CD4-positive, alpha-beta T cell treated with Interleukin-1 beta for 1 hour (primary cell): ENCODE measurements around the gene AQP9.
"Not testable (repeated sequence)": the region's sequence is repeated elsewhere in the genome, so short reads cannot be mapped to it uniquely, and the experiment has no call there.

Experiments
- DNase-seq, 2 donors: peaks; one replicate each; pipeline ENCODE4 v3.0.0-alpha.2; 2020 to 2022

AQP9 gene

DNA sequence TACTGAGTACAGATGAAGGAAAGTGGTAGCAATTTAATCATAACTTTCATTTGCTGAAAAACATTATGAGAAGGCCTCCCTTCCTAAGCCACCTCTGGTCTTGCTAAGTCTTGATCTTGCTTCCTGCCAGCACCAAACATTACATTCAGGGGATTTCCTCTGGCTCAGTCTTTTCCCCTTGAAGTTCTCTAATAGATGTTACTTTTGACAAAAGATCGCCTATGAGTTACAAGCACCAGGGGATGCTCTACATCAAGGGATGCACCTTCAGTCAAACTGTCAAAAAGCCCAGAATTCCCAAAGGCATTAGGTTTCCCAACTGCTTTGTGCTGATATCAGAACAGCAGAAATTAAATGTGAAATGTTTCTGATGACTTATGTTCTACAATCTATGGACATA, 47.3 kb downstream of the AQP9 start:
- no peak for DNase-seq

DNA sequence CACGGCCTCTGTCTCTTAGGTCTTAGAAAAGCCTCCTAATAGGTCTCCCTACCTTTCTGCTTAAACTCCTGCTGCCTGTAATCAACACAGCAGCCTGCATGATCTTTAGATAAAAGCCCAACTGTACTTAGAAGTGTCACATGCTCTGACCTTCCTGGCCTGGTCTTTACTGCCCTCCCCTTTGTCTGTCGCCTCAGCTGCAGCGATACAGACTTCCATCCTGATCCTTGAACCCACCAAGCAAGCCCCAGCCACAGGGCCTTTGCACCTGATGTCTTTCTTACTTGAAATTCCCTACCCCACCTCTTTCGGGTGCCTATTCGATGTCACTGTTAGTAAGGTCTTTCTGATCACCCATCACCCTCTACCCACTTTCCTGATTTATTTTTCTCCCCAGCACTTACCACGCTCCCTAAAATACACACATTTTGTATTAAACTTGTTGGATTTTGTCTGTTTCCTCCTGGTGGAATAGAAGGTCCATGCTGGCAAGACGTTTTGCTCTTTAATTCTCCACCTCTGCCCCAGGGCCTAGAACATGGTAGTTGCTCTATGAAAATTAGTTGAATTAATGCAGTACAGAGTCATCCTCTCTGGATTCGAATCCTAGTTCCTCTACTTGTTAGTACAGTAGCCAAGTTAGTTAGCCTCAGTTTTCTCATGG, 51.1 kb downstream of the AQP9 start:
- no peak for DNase-seq

DNA sequence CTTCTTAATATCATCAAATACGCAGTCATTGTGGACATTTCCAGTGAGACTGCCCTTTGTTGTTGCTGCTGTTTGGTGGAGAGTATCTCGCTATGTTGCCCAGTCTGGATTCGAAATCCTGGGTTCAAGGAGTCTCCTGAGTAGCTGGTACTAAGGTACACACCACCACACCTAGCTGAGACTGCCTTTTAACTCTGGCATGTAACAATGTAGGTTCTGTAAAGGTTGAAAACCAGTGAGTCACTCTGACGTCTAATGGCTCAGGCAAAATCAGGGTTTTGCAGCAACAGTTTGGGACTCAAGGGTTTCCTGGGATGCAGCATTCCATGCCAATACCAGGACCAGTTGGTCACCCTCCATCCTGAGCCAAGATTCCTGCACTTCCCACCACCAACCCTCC, 52.2 kb downstream of the AQP9 start:
- no peak for DNase-seq

DNA sequence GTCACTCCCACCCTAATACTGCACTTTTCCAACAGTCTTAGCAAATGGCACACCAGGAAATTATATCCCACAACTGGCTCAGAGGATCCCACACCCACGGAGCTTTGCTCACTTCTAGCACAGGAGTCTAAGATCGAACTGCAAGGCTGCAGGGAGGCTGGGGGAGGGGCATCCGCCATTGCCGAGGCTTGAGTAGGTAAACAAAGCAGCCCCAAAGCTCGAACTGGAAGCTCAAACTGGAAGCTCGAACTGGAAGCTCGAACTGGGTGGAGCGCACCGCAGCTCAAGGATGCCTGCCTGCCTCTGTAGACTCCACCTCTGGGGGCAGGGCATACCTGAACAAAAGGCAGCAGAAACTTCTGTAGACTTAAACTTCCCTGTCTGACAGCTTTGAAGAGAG, 55.5 kb downstream of the AQP9 start:
- not testable (repeated sequence) for DNase-seq

DNA sequence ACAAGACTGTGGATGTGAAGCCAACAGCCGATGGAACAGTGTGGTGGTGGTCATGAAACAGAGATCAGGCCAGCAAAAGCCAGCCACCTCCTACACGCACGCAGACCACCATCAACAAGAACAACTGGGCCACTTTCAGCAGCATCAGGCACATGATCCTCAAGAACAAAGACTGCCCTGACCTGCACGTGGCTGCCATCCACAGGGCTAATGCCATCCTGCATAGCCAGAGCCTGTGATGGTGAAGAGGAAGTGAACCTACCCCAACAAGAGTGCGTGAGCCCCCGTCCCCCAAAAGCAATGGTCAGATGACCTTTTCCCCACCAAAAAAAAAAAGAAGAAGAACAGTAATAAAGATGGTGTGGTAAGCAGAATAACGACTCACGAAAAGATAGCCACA, 62.6 kb downstream of the AQP9 start:
- no peak for DNase-seq

DNA sequence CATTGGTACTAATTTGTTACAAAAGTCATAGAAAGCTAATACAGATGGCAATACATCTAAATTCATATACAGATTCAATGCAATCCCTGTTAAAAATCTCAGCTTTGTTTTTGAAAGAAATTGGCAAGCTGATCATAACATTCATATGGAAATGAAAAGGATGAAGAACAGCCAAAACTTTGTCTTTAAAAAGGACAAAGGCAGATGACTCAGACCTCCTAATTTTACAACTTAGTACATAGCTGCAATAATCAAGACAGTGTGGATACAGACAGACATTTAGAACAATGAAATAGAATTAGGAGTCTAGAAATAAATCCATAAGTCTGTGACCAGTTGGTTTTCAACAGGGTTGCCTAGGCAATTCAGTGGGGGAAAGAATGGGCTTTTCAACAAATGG, 63.3 kb downstream of the AQP9 start:
- no peak for DNase-seq

DNA sequence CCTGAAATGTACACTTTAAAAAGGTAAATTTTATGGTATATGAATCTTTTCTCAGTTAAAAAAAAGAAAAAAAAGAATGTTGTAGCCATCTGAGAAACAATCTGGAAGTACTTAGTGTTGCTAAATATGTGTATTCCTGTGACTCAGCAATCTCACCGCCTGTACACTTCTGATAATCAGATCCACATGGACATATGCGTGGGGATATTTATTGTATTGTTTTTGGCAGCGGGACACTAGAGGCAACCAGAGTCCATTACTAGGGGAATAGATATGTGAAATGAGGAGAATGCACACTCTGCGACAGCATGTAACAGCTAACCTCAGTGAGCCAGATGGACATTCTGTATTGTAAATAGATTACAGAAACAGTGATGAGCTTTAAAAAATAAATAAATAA, 65.4 kb downstream of the AQP9 start:
- DNase-seq = no peak

DNA sequence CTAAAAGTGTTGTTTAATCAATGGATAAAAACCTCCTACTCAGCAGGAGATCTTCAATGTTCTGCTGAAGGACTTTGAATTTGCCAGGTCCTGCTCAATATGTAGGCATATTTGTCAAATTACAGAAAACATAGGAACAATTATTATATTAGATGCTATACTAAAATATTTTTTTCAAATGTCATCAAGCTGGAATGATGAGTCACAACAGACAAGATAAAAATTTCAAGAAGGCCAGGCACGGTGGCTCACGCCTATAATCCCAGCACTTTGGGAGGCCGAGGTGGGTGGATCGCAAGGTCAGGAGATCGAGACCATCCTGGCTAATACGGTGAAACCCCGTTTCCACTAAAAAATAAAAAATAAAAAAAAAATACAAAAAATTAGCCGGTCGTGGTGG, 68.0 kb downstream of the AQP9 start:
- no peak for DNase-seq

DNA sequence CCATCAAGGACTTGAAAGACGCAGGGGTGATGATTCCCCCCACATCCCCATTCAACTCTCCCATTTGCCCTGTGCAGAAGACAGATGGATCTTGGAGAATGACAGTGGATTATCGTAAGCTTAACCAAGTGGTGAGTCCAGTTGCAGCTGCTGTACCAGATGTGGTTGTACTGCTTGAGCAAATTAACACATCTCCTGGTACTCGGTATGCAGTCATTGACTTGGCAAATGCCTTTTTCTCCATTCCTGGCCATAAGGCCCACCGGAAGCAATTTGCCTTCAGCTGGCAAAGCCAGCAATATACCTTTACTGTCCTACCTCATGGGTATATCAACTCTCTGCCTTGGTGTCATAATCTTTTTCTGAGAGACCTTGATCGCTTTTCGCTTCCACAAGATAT, 70.0 kb downstream of the AQP9 start:
- not testable (repeated sequence) for DNase-seq

DNA sequence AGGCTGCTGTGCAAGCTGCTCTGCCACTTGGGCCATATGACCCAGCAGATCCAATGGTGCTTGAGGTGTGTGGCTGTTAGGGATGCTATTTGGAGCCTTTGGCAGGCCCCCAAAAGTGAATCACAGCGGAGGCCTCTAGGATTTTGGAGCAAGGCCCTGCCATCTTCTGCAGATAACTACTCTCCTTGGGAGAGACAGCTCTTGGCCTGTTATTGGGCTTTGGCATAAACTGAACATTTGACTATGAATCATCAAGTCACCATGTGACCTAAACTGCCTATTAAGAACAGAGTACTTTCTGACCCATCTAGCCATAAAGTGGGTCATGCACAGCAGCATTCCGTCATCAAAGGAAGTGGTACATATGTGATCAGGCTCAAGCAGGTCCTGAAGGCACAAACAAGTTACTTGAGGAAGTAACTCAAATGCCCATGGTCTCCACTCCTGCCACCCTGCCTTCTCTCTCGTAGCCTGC, 70.9 kb downstream of the AQP9 start:
- peak; percentile 37 to 58 for DNase-seq

DNA sequence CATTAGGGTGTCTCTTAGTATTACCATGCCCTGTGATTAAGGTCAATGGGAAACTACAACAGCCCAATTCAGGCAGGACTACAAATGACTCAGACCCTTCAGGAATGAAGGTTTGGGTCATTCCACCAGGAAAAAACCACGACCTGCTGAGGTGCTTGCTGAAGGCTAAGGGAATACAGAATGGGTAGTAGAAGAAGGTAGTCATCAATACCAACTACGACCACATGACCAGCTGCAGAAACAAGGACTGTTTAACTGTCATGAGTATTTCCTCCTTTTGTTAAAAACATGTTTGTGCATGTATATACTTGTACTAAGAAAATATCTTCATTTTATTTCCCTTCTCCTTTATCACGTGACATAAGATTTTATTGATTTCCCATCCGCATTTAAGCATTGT, 71.8 kb downstream of the AQP9 start:
- DNase-seq = not testable (repeated sequence)

DNA sequence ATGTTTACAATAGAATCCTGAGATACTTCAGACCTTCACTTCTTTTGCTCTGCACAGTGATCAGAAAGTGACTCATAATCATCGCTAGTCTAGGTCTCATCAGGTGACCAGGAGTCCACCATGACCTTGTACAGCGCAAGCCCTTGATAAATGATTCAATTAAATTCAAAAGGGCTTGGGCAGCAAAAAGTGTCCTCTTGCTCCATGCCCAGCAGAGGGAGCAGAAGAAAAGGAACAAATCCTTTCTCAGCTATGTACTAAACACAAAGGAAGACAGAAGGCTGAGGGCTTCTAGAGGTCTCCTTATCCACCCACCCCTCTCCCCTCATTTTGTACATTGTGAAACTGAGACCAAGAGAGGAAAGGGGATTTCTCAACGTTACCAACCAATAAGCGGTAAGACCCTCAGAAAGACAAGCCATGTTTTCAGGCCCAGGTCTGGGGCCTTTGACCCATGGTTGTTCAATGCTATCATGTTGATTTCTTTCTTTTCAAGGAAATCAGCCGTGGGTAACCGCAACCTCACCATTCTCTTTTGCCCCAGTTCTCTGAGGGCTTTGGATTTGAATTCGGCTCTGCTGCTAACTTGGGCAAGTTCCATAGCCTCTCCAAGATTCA, 74.8 kb downstream of the AQP9 start:
- DNase-seq = peak in 1 of 2 donors; percentile 1

DNA sequence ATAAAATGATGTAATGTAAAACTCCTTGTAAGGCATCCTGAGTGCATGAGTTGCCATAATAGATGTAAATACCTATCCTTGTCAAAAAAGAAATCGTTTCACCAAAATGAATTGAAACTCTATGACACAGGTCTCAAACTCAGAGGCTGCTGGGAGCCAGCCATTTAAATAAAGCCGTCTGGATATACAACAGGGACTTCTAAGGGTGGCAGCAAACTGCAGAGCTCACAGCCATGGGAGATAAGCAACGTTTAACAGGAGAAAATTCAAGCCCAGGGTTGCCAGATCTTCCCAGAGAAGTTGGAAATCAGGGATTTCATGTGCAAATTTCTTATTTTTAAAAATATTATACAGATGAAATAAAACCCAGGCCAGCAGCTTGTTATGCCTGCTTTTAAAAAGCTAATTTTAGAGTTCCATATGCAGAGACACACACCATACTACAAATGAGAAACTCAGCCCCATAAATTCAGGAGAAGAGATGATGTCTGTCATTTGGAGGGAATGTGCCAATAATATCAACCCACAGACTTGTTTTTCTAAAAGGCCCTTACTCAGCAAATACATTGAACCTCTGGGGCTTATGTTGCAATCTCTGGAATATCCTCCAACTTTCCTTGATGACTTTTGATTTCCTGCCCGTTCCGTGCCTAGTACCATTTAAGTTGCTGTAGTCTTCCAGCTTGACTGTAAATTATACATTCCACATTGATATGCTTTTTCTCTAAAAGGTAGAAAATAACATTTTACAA, 75.6 kb downstream of the AQP9 start:
- no peak for DNase-seq

DNA sequence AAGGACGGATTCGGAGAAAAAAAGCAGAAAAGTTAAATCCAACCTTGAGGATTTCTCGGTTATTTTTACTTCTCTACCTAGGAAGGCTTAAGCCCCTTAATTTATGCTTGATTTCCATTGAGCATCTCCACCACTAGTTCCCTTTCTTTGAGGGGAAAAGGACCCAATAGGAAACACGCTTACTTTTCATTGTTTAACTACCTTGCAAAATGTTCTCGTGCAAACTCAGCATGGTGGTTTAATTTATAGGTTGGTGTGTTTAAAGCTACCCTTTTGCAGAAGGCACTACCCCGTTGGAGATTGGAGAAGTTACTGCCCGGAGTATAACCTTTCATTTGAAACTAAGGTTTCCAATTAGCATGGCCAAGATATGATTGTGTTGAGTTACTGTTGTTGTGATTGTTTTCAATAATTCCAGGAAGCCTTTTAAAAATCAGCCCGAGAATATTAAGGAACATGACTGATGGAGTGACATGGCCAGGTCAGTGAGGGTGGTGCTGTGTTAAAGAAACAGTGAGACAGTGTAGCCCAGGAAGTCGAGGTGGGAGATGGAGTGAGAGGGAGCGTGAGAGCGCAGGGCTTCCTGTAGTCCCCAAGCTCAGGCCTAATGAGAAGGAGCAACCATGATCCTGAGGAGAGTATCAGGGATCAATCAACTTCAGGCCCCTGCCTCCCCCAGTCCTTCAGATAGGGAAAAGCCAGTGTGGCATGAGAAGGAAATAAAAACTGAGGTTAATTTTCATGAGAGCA, 76.6 kb downstream of the AQP9 start:
- no peak for DNase-seq

DNA sequence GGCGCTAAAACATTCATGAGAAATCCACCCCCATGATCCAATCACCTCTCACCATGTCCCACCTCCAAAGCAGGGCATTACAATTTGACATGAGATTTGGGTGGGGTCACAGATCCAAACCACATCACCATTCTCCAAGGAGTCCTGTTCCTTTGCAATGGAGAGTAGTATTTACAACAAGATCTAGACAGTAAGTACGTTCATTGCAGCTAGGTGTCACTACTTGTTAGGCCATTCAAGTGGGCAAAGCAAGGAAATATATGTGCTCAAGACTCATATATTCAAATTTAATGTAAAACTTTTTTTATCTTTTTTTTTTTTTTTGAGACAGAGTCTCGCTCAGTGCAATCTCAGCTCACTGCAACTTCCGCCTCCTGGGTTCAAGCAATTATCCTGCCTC, 79.3 kb downstream of the AQP9 start:
- no peak for DNase-seq

DNA sequence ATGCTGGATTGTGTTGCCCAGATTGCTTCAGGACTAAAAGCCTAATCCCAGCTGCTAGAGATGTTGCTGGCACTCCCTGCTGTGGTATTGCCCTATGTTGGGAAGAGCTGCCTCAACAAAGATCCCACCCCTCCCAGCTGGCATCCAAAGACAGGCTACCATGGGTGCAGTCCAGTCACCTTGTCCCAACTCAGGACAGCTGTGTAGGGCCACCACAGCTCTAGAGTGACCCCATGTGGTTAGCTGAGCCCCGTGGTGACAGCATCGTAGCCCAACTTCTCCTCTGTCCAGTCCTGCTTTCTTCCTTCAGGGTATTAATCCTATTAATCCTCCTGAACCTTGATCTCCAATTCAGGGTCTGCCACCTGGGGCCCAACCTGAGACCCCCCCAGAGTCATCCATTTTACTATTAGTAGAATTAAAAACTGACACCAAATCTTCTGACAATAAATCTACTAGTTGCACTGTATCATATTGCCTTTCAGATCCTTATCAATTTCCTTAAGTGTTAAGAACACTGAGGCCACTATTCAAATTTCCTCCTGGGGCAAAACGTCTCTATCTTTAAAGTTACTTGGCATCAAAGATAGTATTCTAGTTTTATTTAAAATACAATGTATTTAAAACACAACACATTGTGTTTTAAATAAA, 83.5 kb downstream of the AQP9 start:
- peak in 1 of 2 donors; percentile 7 for DNase-seq

DNA sequence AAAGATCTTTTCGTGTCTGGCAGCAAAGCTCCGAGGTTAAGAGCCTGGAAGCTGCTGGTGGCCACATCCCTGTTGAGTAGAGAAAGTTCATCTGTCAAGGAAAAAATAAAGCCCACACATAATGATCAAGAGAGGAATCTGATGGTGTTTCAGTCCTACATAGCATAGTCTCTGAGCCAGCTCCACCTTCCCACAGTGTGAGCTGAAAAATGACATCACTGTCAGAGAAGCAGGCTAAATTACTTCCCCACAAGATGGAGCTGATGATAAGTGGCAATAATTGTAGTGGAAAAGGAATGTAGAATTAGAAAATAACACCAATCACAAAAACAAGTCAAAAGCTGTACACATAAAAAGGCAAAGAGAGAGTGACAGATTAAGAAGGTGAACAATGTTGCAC, 84.5 kb downstream of the AQP9 start:
- no peak for DNase-seq

DNA sequence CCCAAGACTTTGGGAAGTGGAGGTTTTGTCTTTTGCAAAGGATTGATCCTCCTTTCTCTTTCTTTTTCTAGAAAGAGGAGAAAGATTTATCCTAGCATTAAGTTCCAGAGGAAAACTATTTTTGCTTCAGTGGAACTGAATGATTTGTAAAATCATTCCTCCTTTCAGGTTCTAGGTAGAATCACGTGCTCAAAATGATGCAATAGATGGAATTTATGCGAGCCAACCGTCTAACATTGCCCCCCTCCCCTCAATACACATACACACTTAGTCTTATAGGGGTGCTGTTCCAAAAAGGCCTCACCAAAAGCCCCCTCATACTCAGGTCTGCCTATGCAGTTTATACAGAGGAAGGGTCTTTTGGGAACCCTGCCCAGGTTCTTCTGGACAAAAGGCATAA, 85.3 kb downstream of the AQP9 start:
- no peak for DNase-seq

DNA sequence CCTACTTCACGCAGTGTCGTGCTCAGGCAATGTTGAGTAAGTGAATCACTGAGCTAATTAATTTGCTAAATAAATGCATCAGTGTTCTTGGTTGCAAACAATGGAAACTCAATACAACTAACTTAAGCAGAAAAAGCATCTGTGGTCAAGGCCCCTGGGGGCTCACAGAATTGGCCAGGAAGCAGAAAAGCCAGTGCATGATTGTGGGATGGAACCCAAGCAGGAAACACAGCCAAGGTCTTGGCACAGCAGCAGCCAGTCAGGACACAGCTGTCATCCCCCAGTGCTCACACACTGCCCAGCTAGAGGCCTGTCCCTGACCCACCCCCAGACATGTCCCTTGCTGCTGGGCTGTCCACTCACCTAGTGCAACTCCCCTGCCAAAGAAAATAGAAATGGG, 85.9 kb downstream of the AQP9 start:
- DNase-seq = no peak

DNA sequence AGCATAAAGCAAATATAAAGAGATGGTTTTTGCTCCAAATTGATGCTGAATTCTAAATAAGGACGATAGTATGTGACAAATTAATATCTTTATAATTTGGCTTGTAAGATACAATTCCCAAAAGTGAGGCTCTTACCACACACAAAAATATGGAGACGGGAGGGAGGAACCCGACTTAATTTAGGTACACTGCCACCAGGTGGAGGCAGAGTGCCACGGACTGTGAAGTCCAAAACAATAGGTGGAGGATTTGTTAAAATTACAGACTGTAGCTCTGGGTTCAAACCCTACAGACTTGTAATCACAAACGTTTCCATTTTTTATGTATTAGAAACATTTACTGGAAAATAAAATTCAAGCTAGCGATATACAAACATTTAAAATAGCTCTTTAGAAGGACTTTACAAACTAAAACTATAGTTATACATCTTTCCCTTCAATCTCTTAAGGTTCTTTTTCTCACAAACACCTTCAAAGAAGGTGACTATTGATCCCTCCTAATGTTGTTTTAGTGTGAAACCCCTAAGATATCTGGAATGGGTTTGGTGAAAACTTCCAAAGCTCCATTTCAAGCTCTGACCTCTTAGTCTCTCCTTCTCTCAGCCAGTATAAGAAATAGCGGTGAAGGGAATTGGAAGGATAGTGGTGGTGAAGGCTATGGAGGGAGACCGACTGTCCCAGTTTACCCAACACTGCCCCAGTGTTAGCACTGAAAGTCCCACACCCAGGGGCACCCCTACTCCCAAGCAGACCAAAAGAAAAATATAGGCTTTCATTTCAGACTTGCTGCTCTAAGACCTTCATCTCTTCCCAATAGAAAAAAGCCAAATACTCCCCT, 89.7 kb downstream of the AQP9 start:
- DNase-seq = peak; percentile 64 to 65

DNA sequence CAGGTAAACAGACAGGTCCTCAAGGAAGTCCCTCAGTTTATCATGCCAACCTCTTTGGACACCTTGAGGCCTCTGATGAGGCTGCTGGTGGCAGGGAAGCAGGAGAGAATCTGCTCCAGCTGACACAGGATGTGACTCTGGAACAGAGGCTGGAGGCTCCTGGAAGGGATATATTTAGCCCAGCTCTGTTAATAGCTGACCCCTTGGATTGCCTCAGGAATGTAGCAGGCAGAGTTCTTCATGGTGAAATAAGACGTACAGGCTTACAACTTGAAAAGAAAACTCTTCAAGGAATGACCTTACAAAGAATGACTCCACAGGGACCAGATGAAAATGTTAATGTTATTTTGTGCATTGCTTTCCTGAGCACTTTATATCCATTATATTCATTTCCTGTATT, 90.5 kb downstream of the AQP9 start:
- no peak for DNase-seq

DNA sequence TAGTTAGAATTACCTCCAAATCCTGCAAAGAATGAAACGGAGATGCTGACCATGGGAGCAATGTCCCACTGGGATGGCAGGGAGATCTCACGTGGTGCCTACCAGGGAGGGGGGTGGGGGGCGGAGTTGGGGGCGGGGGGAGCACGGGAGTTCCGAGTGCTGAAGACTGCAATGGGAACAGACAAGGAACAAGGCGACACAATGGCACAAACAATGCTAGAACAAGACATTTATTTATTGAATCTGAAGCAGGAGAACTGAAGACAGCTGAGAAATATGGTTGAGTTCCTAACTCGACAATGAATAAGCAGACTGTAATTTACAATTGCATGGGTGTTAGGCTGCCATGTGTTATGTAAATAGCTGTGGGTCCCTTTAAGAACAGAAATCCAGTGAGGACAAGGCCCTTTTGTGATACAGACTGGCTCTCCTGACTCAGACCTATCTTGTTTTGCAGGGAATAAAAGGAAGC, 91.2 kb downstream of the AQP9 start:
- no peak for DNase-seq
